Keratinocyte (primary cell): Measurements from ENCODE around the gene VIPR1. TPM values are rescaled to one million over a fixed set of nuclear protein-coding genes. Genes with fewer than 3 reads are reported as not detected.
A peak's percentile ranks its signal among the peaks of the same experiment; 100 is the strongest.

Experiments used
- DNase-seq: peaks from one replicate; pipeline ENCODE4 v3.0.0-alpha.2; 2011; ENCODE audit warnings: low read depth, missing footprints, low spot score
- FAIRE-seq: peaks from 2 replicates; lab custom pipeline; 2011; peaks lifted over from hg19 to GRCh38; lab: Jason Lieb, UNC
- H2AFZ ChIP-seq: 2 replicates; pipeline ENCODE4 v1.6.0; 2012; ENCODE audit warnings: low read length, control low read depth, inconsistent platforms; ENCODE audit not compliant: control insufficient read depth
- H3K27ac ChIP-seq: 2 replicates; pipeline ENCODE4 v1.5.1; 2011; ENCODE audit warnings: low read length; ENCODE audit not compliant: control insufficient read depth, insufficient read depth
- H3K27me3 ChIP-seq: 3 replicates; pipeline ENCODE4 v1.6.0; 2011; ENCODE audit warnings: low read length; ENCODE audit not compliant: control insufficient read depth, insufficient read depth; ENCODE audit errors: extremely low read depth
- H3K36me3 ChIP-seq, 2 experiments: 2 replicates in 1 of 2; 3 replicates in 1 of 2; pipeline ENCODE4 v1.5.1; 2011; ENCODE audit warnings: low read length in 2 of 2, mild to moderate bottlenecking in 1 of 2; ENCODE audit not compliant: control insufficient read depth in 2 of 2, insufficient read depth in 2 of 2; ENCODE audit errors: extremely low read depth in 1 of 2
- H3K4me1 ChIP-seq: 3 replicates; pipeline ENCODE4 v1.5.1; 2011; ENCODE audit warnings: low read length; ENCODE audit not compliant: control insufficient read depth, insufficient read depth; ENCODE audit errors: extremely low read depth
- H3K4me2 ChIP-seq: 3 replicates; pipeline ENCODE4 v1.6.0; 2011; ENCODE audit warnings: low read depth, low read length; ENCODE audit not compliant: control insufficient read depth, insufficient read depth; ENCODE audit errors: extremely low read depth
- H3K4me3 ChIP-seq, 3 experiments: fragments of 200-600 bp in 1 of 3; sonication (generic) in 1 of 3; 2 replicates in 2 of 3; 3 replicates in 1 of 3; pipeline ENCODE4 v1.5.1; 2011 to 2016; ENCODE audit warnings: low read length in 3 of 3, mild to moderate bottlenecking in 3 of 3, control low read depth in 2 of 3, inconsistent platforms in 1 of 3, low read depth in 1 of 3, mixed read lengths in 1 of 3, mixed run types in 1 of 3, moderate library complexity in 1 of 3; ENCODE audit not compliant: control insufficient read depth in 2 of 3, insufficient read depth in 2 of 3; ENCODE audit errors: extremely low read depth in 1 of 3
- H3K79me2 ChIP-seq: 2 replicates; pipeline ENCODE4 v1.6.0; 2012; ENCODE audit warnings: low read length; ENCODE audit not compliant: control insufficient read depth, insufficient read depth
- H3K9ac ChIP-seq: 3 replicates; pipeline ENCODE4 v1.6.0; 2011; ENCODE audit warnings: low read length; ENCODE audit not compliant: control insufficient read depth, insufficient read depth; ENCODE audit errors: extremely low read depth
- H3K9me1 ChIP-seq: 3 replicates; pipeline ENCODE4 v1.6.0; 2011; ENCODE audit warnings: low read length; ENCODE audit not compliant: control insufficient read depth, insufficient read depth; ENCODE audit errors: extremely low read depth
- H3K9me3 ChIP-seq: 2 replicates; pipeline ENCODE4 v1.5.1; 2012; ENCODE audit warnings: low read depth, low read length; ENCODE audit not compliant: control insufficient read depth
- H4K20me1 ChIP-seq: 3 replicates; pipeline ENCODE4 v1.6.0; 2011; ENCODE audit warnings: low read length; ENCODE audit not compliant: control insufficient read depth, insufficient read depth; ENCODE audit errors: extremely low read depth
- EZH2 ChIP-seq: IDR thresholded peaks from one replicate; pipeline ENCODE4 v1.6.1; 2012; ENCODE audit warnings: inconsistent platforms, mild to moderate bottlenecking, low read length, moderate library complexity
- dilution Hi-C: fragments of 300-500 bp; cut with MboI; formaldehyde crosslinking; loops from one replicate; pipeline ENCODE4 v1.7.0; 2020; ENCODE audit warnings: low sequenced_read_pairs; ENCODE audit not compliant: extremely low pct_ligation_motif_present
- polyA plus RNA-seq, 5 experiments: library from polyadenylated mRNA; depleted of rRNA in 3 of 5; stranded (reverse) in 3 of 5; stranded (forward) in 1 of 5; unstranded in 1 of 5; fragments of >200 nt; gene quantifications; 1 replicate in 1 of 5; 2 replicates in 3 of 5; 3 replicates in 1 of 5; pipeline versions ENCODE4 v1.2.1 to v1.2.3, GENCODE V29; 2011 to 2012; ENCODE audit warnings: missing spikeins in 2 of 5, low read depth in 1 of 5, low replicate concordance in 1 of 5
- TF ChIP-seq, protein P1 (sequence below), 3 experiments: IDR thresholded peaks in 1 of 3; conservative IDR thresholded peaks in 1 of 3; optimal IDR thresholded peaks in 1 of 3; 2 replicates in 2 of 3; 3 replicates in 1 of 3; pipeline versions ENCODE3 to v1.5.1; 2011; ENCODE audit warnings: low read length in 3 of 3, mild to moderate bottlenecking in 3 of 3, moderate library complexity in 2 of 3, control low read depth in 1 of 3, inconsistent platforms in 1 of 3; ENCODE audit not compliant: insufficient read depth in 2 of 3; ENCODE audit errors: extremely low read depth in 1 of 3

The VIPR1 gene
- polyA plus RNA-seq, 1 donor (not counting 4 experiments of a cell fraction or from before 2014, with no cell fraction given), result 4.5 TPM

DNA sequence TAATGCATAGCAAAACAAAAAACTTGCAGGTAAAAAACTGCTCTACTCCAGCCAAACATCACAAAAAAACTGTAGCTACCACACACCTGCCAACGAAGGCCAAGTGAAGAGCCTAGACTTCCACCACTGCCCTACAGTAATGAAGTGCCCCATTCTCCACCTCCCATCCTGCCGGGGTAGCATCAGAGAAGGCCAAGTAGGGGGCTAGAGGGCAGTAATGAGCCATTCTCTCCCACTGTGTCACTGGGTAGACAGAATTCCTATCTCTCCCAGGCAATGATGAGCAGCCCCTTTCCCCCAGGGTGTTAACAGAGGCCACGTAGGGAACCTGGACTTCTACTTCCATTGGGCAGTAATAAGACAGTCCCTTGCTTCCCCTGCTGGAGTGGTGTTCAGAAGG lies 69.8 kb downstream of the VIPR1 start:
- DNase-seq, result no peak
- H3K4me3 ChIP-seq, result no peak overlapping the region
- H3K4me2 ChIP-seq, result no peak overlapping the region
- H3K27ac ChIP-seq, result no peak overlapping the region
- TF ChIP-seq EZH2, result no peak
- TF ChIP-seq, protein P1, sequence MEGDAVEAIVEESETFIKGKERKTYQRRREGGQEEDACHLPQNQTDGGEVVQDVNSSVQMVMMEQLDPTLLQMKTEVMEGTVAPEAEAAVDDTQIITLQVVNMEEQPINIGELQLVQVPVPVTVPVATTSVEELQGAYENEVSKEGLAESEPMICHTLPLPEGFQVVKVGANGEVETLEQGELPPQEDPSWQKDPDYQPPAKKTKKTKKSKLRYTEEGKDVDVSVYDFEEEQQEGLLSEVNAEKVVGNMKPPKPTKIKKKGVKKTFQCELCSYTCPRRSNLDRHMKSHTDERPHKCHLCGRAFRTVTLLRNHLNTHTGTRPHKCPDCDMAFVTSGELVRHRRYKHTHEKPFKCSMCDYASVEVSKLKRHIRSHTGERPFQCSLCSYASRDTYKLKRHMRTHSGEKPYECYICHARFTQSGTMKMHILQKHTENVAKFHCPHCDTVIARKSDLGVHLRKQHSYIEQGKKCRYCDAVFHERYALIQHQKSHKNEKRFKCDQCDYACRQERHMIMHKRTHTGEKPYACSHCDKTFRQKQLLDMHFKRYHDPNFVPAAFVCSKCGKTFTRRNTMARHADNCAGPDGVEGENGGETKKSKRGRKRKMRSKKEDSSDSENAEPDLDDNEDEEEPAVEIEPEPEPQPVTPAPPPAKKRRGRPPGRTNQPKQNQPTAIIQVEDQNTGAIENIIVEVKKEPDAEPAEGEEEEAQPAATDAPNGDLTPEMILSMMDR (optimal IDR thresholded peaks at IDR 0.05 in 1 of 3, IDR thresholded peaks at IDR 0.05 in 1 of 3, conservative IDR thresholded peaks at IDR 0.05 in 1 of 3; ENCODE audit: extremely low read depth in 1 of 3, insufficient read depth in 2 of 3, low read length in 3 of 3), result peak; percentile 51 to 87 (median 74)
- H3K79me2 ChIP-seq, result peaks cover 38% of the 10 kb centered on the region
- dilution Hi-C loops, result no loop called here
- no peaks in the 10 kb centered on the region for H3K9me1 ChIP-seq
- peak; percentile 79 for FAIRE-seq
- H3K27me3 ChIP-seq, result no peaks in the 10 kb centered on the region
- no peaks in the 10 kb centered on the region for H4K20me1 ChIP-seq
- no peak overlapping the region for H2AFZ ChIP-seq
- H3K4me1 ChIP-seq, result no peaks in the 10 kb centered on the region
- H3K36me3 ChIP-seq, result peaks cover 4 to 13% of the 10 kb centered on the region in 2 experiments
- no peaks in the 10 kb centered on the region for H3K9me3 ChIP-seq
- no peak overlapping the region for H3K9ac ChIP-seq

DNA sequence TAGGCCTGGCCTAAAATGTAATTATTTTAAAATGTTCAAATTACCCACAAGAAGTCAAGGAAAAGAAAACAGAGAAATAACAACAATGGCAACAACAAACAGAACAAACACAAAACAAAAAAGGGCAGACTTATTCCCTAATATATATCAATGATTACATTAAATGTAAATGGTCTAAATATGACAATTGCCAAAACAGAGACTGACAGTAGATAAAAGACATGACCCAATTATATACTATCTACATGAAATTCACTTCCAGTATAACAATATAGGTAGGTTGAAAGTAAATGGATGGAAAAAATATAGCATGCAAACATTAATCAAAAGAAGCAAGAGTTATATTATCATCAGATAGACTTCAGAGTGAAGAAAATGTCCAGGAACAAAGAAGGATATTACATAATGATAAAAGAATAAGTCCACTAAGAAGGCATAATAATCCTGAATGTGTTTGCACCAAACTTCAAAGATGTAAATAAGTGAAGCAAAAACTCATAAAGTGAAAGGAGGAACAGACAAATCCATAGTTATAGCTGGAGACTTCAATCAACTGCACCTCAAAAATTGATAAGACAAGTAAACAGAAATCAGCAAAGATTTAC lies 72.8 kb downstream of the VIPR1 start:
- dilution Hi-C loops, result no loop called here
- no peak for DNase-seq
- Histone ChIP-seq H3K4me2 (no peak overlapping the region), H3K4me1 (peaks cover 3% of the 10 kb centered on the region), H3K36me3 (peaks cover 0 to 4% of the 10 kb centered on the region in 2 experiments), H3K79me2 (peaks cover 57% of the 10 kb centered on the region), H3K27ac (no peak overlapping the region), H3K9me3 (no peaks in the 10 kb centered on the region), H3K27me3 (no peaks in the 10 kb centered on the region), H4K20me1 (no peaks in the 10 kb centered on the region), H3K4me3 (no peak overlapping the region), H3K9me1 (no peaks in the 10 kb centered on the region), H3K9ac (no peak overlapping the region), H2AFZ (no peak overlapping the region)
- no peak for TF ChIP-seq EZH2
- TF ChIP-seq, protein P1 (optimal IDR thresholded peaks at IDR 0.05 in 1 of 3, IDR thresholded peaks at IDR 0.05 in 1 of 3, conservative IDR thresholded peaks at IDR 0.05 in 1 of 3; ENCODE audit: extremely low read depth in 1 of 3, insufficient read depth in 2 of 3, low read length in 3 of 3), result no peak
- FAIRE-seq, result no peak
